ENCODE results near the gene RAMP3.
"Not testable (repeated sequence)": the region's sequence is repeated elsewhere in the genome, so short reads cannot be mapped to it uniquely, and the experiment has no call there.

Gene RAMP3

DNA sequence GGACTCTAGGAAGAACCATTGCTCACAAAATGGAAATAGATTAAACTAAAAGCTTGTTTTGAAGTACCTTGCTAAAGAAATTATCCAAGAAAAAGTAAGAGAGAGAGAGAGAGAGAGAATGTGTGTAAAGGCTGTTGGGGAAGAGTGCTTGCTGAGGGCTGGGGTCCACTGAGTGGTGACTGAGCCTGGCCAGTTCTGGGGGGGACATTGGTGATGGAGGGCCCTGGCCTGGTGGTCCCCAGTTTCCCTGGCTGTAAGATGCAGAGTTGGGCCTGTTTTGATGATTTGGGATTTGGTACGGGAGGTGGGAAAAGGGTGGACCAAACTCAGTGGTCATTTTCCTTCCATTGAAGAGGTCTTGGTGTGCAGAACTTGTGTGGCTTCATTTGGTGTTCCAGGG lies 880 bp downstream of the RAMP3 start:
- no peak for DNase-seq

DNA sequence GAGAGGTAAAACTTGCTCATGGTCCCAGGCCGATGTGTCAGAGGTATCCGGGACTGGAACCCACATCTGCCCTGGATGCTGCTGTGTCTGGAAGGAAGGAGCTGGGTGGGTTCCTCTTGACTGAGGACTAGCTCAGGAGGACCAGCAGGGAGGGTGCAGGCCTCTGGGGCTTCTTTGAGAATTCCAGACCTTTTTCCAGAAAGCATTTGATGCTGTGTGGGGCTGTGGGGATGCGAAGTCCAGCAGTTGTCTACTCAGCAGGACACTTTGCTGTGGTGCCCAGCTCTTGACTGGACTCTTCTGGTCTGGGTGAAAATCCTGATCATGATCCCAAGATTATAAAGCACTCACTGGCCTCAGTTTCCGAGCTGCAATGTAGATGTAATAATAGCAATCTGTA lies 1.7 kb downstream of the RAMP3 start:
- no peak for DNase-seq

DNA sequence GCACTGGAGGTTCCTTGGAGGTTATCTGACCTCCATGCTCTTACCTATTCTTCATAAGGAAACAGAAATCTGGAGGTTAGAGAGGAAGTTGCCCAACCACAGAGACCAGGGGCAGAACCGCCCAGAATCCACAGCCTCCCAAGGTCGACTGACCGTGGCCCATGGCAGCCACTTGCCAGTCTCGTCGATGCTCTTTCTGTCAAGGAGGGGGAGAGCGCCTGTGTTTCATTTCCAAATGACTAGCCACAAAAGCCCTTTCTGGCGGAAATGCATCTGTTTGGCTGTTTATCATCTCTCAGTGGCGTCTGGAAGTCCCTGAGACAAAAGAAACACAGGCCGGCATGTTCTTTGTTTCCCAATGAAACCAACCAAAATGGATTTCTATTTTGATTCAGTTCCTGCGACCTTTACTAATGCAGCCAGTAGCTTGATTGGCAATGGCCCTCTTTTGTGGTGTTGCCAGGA lies 2.9 kb downstream of the RAMP3 start:
- no peak for DNase-seq

DNA sequence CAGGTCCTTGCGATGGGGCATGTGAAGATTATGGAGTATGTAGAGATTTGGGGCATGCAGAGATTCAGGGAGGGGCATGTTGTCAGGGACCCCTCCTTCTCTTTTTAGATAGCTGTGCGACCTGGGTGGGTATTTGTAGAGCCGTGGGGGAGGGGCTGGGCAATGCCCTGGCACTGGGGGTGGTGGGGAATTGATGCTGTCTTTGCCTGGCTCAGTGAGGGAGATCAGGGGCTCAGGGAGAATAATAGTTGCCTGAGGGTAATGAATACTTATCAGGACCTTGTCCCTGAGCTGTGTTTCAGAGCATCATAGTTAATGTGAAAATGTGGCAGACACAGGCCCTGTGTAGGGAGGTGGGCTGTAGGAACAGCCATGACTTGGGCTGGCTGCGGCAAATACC lies 3.5 kb downstream of the RAMP3 start:
- DNase-seq: no peak

- DNase-seq: no peak
Observed at GRCh38 chr7:45161842-45162241, 4.3 kb downstream of the RAMP3 start.

GRCh38 chr7:45162311-45162845 lies 4.8 kb downstream of the RAMP3 start:
- DNase-seq: no peak

DNA sequence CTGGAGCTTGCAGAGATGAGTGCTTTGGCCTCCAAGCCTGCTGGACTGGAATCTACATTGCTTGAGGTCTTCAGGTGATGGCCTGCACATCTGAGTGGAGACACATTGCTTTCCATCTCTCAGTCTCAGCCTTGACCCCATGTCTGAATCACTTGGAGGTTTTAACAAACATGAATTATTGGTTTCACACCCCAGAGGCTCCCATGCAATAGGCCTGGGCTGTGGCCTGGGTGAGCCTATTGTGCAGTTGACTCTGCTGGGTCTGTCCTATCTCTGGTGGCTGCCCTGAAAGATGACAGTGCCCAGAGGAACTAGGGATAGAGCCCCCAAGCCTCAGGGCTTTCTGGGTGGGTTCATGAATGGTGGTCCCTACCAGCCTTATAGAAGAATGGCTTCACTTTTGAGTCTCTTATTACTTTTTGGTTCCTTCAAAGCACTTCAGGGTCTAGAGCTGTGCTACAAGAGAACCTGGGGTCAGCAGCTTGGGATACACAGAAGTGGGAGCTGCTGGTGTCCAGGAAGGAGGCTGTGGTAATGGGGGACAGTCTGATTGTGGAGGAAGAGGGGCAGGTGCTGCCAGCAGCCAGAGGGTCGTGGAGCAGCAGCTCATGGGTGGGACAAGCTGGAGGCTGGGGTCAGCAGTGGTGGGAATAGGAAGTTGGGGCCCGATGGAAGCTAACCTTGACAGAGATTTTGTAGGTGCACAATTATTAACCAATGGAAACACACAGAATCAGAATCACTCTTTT lies 5.5 kb downstream of the RAMP3 start:
- DNase-seq: no peak

GRCh38 chr7:45163692-45164052 lies 6.1 kb downstream of the RAMP3 start:
- no peak for DNase-seq

DNA sequence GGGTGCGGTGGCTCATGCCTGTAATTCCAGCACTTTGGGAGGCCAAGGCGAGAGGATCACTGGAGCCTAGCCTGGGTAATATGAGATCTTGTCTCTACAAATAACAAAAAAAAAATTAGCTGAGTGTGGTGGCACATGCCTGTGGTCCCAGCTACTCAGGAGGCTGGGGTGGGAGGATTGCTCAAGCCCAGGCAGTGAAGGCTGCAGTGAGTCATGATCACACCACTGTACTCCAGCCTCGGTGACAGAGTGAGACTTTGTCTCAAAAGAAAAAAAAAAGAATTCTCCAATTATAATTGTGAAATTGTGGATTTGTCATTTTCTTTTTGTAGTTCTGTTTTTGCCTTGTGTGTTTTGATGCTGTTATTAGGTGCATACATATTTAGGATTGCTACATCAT lies 6.7 kb downstream of the RAMP3 start:
- DNase-seq: not testable (repeated sequence)

DNA sequence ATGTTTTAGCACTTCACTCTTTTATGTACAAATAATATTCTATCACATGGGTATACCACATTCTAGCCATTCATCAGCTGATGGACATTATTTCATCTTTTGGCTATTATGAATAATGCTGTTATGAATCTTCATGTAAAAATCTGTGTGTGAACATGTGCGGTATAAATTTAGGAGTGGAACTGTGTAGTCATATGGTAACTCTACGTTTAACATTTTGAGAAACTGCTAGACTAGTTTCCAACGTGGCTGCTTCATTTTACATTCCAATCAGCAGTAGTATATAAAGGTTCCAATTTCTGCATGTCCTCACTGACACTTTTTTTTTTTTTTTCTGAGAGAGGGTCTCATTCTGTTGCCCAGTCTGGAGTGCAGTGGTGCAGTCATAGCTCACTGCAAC lies 8.3 kb downstream of the RAMP3 start:
- DNase-seq: no peak

- DNase-seq: no peak
Observed at GRCh38 chr7:45171946-45172345, 14.4 kb downstream of the RAMP3 start.

- no peak for DNase-seq
Observed at GRCh38 chr7:45173596-45174327, 16.2 kb downstream of the RAMP3 start.

DNA sequence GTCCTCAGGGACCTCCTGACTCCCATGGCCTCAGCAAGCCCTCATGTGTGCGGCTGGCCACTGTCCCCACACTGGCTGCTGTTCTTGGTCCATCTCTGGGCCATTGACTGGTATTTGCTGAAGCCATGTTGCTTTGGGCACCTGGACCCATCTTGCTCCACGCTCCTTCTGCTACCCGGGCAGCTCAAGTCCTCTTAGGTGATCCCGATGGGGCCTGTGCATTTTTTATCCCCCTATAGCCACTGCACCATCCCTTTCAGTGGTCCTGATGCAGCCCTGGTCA lies 16.7 kb downstream of the RAMP3 start:
- no peak for DNase-seq

DNA sequence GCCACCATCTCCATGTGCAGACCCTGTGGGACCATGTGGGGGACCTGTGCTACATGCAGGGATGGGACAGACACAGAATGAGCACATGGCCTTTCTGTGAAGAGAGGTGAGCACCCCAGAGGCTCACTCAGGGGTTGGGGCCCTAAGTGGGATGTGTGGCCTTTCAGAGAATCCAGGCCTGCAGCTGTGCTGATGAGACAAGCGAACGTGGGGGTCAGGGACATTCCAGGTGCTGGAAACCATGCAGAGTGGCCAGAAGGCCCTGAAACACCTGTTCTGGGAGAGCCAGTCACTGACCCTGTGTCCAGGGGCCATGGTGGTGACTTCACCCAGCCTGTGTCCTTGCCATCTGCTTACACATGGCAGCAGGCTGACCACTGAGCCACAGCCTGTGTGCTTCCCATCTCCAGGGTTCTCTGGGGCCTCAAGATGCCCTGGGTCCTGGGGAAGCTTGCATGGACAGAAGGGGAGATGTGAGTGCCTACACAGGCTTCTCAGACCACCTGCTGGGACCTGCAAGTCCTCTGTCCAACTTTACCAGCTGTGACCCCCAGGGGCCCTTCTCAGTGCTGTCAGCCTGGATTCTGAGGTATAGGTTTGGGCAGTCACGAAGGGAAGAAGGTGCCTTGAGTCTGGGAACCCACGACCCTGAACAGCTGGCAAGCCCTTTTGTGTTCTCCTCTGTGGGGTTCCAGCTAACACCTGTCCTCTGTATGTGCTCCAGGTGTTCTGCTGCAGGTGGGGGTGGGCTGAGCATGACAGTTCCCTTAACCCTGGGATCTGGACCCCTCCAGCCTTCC lies 17.6 kb downstream of the RAMP3 start:
- no peak for DNase-seq

GRCh38 chr7:45176091-45176490 lies 18.5 kb downstream of the RAMP3 start:
- no peak for DNase-seq

GRCh38 chr7:45176886-45177731 lies 19.5 kb downstream of the RAMP3 start:
- DNase-seq: no peak

GRCh38 chr7:45177801-45178200 lies 20.2 kb downstream of the RAMP3 start:
- DNase-seq: no peak

GRCh38 chr7:45178241-45179225 lies 20.9 kb downstream of the RAMP3 start:
- DNase-seq: no peak

DNA sequence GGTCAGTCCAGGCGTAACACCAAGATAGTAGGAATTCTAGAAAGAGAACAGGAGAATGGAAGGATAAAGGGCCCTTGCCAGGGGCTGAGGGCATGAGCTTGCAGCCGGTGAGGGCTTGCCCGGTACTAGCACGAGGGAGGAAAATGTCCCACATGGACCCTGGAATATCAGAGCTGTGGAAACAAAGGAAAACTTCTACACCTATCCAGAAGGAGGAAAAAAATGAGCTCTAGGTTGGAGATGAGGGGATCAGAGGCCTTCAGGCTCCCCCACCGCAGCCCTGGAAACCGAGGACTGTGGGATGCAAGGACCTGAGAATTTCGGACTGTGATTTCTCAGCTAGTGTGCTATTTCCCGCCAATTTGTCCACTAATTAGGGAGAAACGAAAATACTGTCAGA lies 22.1 kb downstream of the RAMP3 start:
- DNase-seq: no peak

- DNase-seq: no peak
Observed at GRCh38 chr7:45180084-45180986, 22.7 kb downstream of the RAMP3 start.
